Middle frontal gyrus (tissue), 1 donor: ENCODE results near the gene HS6ST2.

Experiments
- DNase-seq: peaks from one replicate; pipeline ENCODE4 v3.0.0-alpha.2; 2015; ENCODE audit warnings: low spot score; ENCODE audit errors: extremely low spot score

Gene HS6ST2

DNA sequence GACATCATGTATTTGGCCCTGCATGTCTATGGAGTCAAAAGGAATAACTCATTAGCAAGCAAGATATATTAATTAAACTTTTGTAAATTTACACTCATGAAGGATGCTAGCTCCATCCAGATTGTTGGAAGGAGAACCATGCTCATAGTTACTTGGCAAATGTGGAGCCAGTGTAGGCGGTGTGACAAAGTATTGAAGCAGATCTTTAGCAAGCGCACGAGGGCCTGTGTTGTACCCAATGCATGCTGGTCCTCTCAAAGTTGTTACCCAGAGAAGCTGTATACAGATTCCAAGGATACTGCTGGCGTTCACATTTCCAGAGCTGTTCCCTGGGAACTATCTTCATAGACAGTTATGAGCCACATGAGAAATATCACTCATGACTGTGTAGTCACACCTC lies 273.2 kb downstream of the HS6ST2 start:
- DNase-seq: peak; percentile 10

DNA sequence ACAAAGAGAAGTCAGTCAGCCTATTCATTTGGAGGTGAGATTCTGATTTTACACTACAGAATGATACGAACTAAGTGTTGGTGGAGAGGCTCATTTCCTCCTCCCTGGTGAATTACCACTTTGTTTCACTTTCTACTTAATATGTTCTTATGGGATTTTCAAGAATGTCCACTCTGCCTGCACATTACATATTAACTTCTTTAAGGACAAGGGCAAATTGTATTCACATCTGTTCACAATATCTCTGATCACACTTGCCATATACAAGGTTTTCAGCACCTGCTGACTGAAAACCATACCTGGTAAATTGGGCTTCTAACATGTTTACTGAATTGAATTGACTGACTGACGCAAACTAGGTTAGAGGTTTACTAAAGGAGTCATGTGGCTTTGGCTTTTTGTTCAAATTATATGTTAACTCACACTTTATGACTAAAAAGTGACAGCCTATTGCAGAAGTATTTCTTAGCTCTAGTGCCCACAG lies 281.2 kb downstream of the HS6ST2 start:
- no peak for DNase-seq

DNA sequence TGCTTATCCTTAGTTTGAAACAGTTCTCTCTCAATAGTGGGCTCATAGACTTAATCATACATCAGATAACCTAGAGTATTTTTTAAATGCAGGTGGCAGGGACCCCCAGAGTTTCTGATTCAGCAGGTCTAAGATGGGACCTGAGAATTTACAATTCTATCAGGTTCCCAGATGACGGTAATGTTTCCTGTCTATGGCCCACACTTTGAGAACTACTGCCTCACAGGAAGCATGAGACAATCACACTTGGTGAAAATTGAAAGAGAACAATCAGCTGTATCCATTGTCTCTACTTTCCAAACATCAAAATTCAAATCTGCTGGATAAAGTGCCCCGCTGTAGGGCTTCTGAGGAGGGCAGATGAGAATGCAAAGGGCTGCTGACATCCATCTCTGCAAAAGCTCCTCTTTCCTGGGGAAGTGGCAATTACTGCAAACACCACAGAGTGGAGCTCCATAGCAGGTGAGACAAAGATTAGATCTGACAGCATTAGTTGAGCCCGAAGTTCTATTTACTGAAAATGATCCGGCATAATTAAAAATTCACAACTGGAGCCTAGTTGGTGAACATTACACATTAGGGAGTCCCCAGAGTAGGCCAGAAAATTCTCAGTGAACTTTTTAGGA lies 281.8 kb downstream of the HS6ST2 start:
- no peak for DNase-seq

DNA sequence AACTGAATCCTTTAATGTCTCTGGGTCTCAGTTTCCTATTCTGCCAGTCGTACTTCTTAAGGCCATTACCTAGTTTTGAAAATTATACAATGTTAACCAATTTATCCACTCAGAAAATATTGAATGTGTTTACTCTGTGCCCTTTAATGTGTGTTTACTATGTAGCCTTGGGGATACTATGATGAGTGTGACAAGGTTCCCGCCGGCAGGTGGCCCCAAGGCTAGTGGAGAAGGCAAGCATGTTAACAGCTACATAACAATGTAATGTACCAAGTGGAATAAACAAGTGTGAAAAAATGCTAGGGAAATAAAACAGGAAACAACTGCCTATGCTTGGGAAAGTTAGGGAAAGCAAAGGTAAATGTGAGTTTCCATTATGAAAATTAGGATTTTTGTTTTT lies 282.3 kb downstream of the HS6ST2 start:
- DNase-seq: no peak

DNA sequence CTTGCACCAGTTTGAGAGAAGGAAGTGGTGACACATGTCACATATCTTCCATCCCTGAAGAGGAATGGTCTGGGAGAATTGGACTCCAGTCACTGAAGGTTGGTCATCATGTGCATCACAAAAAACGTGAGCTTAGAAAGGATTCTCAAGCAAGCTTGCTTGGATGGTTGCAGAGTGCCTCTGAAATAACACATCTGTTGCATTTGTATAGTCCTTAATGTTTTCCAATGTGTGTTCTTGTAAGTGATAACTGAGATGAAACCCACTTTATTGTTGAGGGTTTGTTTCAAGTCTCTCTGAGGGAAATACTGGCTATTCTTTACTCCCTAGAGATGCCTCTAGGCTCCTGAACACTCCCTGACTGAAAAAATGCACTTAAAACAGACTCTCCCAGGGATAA lies 285.1 kb downstream of the HS6ST2 start:
- no peak for DNase-seq

DNA sequence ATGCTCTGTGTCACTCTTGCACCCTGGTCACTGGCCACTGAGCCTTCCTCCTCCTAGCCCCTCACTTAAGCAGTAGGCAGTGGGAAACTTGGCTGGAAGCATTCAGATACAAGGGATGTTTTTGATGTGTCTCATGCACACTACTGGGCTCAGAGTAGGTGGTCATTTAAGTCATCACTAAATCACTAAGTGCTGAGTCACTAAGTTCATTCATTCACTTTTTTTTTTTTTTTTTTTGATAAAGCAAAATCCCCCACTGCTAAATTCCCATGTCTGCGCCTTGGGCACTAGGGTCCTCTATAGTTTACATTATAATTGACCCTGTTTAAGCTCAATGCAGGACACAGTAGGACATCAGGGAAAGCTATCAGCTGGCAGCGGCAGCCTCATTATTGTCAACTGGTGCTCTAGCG lies 287.2 kb downstream of the HS6ST2 start:
- DNase-seq: no peak

DNA sequence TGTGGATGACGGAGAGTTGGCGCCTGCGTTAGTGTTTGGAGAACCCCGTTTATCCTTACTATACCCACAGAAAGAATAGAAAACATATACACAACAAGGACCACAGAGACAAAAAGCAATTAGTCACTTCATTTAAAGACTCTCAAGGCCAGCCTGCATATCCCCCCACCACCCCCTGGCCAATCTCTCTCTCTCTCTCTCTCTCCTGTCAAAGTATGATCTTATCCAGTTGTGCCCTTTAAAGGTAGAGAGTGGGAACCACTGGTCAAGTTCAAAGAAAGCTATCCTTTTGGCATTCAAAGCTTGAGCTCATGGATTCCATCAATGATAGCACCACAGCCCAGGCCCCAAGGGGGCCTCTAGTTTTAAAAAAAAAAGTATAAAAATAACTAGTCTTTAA lies 289.3 kb downstream of the HS6ST2 start:
- DNase-seq: no peak

DNA sequence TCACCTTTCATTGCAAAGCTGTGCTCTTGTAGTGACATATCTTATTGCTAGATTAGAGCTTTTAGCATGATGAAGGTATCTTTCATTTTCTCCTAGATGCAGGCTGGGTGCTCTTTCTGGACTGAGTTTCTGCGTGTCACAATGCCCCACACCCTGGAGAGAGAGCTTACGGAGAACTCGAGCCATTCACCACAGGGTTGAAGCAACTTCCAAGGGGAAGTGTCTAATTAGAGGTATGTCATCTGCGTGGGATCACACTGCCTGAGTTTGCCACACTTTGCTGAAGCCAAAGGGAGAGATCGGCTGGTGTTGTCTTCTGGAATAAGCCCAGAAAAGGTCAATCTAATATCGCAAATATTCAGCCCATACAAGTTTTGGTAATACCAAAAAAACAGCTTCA lies 290.3 kb downstream of the HS6ST2 start:
- DNase-seq: no peak

DNA sequence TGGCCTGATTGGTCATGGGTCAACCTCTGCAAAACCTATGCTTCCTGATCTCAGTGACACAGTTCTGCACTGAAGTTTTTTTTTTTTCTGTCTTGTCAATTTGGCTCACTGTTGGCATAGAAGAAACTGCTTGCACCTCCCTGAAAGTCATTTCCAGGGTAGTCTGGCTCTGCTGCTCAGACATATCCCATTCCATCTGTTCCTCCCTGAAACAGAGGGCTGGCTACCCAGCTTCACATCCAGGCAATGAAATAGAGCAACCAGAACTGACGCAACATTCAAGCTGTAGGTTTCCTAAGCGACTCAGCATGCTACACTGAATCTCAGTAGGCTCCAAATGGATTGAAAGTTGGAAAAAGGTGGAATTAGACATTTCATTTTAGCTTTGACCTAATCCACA lies 292.8 kb downstream of the HS6ST2 start:
- no peak for DNase-seq

DNA sequence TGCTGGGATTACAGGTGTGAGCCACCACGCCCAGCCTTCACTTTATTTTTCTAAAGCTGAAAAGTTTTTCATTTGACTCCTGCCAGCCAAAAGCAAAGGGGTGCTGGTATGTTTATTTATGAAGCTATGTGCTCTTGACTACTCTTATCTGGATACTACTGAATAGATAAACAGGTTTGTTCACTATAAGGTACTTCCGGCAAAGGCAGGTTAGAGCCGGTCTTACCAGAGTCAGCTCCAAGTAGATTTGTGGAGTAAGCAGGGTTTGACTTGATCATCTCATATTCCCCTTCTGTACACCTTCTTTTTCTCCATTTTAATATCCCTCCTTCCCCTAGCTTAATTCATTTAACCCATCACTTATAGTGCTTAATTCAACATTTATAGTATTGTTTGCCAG lies 294.2 kb downstream of the HS6ST2 start:
- no peak for DNase-seq

DNA sequence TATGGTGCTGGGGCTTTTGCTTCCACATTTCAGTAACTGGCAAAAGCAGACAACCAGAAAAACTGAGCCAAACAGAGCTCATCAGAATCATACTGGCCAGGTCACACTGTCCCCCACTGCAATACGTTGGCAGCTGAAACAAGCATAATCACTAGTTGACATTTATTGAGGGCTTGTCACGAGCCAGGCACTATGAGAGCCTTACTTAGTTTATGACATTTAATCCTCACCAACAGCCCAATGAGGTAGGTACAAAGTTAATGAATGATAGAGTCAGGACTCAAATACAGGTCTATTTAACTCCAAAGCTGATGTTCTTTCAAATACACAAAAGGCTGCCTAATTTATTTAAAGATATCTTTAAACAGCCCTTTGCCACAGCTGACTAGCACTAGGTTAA lies 295.6 kb downstream of the HS6ST2 start:
- DNase-seq: no peak

DNA sequence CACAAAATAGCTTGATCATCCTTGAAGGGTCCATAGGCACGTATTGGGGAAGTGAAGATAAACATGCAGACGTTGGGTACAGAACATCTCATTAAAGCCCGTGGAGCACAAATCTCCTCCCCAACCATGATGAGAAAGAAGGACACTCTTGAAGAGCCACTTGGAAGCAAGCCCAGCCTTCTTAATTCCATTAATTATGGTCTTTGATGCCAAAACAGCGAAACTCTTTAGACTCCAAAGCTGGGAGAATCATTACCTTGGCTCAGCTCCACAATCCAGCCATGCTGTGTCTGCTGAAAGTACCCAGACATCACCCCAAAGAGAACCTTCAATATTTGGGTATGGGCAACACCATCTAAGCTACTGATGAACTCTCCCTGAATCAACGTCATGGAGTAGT lies 300.6 kb downstream of the HS6ST2 start:
- no peak for DNase-seq

DNA sequence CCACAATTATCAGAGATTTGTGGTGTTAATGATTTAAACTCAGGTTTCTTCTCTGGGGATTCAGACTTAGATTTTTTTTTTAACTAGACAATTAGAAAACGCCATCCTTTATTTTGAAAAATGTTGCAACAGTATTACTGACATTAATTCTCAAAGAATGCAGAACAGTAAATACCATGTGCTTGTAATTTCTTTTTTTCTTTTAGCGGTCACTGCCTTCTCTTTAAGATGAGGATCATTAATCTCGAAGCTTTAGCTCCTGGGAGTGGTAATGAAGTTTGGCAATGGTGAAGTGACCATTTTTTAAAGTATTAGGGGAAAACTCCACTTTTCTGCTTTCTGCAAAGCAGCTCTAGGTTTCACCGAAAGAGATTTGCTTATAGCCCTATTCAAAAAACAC lies 305.6 kb downstream of the HS6ST2 start:
- no peak for DNase-seq

DNA sequence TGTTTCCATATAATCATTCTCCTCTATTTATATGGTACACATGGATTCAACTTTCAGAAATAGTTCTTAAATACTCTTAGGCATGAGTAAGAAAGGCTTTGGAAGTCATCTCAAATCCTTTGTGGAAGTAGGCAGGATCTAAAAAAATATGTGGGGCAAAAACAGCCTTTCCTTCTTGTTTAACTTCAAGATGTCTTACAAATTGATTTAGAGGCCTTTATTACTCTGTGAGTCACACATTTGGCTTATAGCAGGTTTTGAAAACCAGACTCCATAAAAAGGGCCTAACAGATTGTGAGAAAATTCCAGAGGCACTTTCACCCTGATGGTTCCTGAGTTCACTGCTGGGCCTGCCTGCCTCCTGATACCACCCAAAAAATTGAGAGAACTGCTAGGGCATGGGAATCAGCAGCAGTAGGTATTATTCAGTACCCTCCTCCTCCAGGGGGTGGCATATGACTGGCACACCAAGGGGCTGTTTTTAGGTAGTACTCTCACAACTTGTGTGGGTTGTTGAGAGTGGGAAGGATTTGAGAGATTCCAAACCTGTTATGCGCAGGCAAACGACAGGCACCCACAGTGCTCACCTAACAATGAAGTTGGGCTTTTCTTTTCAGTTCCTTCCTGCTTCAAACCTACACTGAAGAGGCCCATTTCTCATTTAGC lies 306.9 kb downstream of the HS6ST2 start:
- DNase-seq: no peak

DNA sequence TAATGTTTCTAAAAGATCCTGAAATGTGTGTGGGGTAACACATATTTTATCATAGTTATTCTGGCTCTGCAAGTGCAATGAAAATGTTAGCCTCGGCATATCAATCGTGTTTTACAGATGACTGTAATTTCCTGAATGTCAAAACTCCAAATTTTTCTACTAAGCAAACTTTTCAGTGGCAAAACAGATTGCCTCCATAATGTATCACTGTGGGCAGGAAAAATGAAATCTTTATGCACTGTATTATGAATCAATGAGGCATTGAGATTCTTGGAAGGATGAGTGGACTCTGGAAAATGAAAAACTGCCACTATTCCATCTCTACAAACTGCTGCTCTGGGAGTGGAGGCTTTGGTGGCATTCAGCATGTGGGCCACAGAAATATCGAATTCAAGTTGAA lies 309.5 kb downstream of the HS6ST2 start:
- DNase-seq: no peak

DNA sequence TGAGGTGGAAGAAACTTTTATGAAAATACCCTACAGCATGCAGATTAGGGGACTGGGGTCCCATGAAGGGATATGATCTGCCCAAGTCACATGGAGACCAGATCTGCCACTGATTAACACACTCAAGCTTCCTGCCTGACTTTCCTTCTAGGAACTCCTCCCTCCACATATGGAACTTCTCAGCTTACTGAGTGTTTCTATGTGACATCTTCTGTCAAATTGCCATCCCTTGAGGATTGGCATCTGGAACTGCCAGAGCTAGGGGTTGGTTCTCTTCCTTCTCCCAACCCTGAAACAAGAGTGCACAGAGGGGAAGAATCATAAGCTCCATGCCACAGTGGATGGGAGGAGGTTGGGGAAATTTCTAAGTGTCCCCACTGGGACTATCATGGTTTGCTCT lies 319.0 kb downstream of the HS6ST2 start:
- DNase-seq: no peak

DNA sequence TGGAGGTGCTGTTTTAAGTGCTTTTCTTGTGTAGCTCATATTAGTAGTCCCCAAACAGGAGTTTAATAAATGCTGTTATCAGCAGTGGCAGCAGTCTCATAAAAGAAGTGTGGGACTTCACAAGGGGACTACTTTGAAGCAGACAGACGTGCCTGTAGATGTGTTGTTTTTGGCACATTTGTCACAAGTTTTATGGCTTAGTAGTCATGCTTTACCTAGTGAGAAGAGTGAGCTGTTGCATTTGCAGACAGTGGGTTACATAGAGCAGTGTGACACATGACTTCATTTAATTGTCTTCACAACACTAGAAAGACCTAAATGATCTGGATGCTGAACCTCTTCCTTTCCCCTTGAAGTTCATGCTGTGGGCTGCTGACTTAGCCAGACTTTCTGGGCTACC lies 320.1 kb downstream of the HS6ST2 start:
- DNase-seq: no peak

DNA sequence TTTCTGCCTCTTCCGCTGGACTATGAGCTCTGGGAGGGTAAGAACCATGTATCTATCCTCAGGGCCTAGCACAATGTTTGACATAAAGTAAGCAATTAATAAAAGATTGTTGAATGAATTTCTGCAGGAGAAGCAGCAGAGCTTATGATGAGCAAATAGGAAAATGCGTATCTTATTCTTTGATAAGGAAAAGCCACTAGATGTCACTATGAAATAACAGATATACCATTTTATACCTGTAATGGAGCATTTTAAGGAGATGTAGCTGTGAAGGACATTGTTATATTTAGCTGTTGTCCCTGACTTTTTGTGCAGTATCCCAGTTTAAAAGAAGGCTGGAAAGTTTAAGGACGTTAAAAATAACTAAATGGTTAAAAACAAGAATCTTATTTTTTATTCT lies 322.3 kb downstream of the HS6ST2 start:
- no peak for DNase-seq

DNA sequence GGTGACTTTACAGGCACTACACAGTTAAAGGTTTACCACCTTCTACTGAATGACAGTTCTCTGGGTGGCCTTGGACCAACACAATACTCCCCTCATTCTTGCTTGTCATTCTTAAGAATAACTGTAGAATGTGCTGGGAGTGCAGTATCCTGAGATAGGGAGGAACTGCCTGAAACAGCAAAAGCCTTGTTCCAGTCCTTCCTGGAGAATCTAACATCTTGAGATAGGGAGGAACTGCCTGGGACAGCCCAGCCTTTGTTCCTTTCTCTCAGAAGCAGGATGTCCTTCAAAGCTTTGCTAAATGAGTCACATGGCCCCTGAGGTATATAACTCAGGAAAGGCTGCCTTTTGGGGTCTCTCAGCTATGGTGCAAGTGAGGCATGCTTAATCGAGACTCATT lies 323.9 kb downstream of the HS6ST2 start:
- no peak for DNase-seq

DNA sequence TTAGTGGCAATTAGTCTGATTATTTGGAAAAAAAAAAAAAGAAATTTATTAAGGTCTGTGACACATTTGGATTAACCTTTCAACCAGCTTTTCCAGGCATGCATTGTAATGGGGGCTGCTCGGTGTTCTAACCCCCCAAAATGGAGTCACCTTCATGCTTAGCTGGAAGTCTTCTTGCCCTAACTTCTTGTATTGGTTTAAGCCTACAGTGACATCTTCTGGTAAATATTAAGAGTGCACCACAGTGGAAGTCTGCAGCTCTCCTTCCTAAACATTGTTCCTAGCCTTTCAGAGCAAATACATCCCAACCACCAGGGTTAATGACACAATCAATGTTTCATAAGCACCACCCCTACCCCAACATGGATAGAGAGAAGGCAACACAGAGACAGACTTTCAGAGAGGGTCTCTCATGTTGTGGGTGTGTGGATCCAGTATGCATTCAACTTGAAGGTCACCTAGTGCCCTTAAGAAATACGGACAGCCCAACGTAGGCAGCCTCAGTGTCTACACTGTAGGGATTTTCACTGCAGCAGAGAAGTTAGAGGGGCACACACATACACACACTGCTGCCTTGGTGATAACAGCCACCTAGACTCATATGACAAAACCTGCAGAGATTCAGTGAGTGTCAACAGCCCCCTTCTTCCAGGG lies 326.7 kb downstream of the HS6ST2 start:
- no peak for DNase-seq

DNA sequence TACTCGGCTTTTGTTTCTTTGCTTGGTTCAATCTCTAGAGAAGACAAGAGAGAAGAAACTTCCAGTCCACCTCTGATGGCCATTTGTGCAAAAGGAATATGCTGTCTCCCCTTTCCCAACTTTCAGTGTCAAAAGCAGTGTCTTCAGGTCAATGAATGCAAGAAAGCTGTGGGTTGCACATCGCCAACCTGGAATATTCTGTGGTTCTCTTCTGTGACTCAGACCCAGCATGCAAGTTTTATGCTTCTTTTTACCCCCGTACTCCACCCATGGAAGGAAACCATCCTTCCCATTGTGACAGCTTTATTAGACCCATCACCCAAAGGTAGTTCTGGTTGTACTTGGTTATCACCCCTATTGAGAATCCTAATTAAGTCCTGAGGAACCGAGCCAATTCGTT lies 334.0 kb downstream of the HS6ST2 start:
- no peak for DNase-seq

DNA sequence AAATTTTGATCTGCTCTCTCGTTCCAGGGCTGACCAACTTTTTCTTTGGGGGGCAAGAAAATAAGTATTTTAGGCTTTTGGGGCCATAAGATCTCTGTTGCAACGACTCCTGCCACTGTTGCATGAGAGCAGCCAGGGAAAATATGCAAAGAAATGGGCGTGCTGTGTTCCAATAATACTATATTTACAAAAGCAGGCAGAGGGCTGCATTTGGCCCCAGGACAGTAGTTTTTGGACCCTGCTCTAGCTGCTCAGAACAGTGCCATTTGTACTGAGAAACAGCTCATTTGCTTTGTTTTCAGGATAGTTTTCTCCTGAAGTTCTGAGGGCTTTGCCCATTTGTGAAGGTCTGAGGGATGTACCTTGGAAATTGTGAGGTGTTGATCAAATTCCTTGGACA lies 334.5 kb downstream of the HS6ST2 start:
- no peak for DNase-seq

DNA sequence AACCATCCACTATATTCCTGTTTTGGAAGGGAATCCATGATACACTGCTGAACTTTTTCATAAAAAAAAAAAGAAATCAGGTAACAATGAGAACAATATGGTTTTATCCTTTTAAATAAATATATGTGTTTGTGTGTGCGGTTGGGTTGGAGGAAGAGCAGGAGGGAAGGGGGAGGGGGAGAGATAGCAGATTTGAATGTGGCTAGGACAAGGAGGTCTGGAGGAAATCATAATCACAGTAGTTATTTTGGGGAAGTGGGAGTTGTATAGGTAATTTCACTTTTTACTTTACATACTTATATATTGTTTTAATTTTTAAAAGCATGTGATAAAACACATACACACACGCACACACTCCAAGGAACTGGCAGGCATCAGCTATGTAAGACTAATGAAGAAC lies 335.1 kb downstream of the HS6ST2 start:
- no peak for DNase-seq
